Gastrocnemius medialis (tissue), 4 donors: ENCODE results near the gene RASAL2. TPM values are rescaled to one million over a fixed set of nuclear protein-coding genes. Genes with fewer than 3 reads are reported as not detected.
A peak's percentile ranks its signal among the peaks of the same experiment; 100 is the strongest.

Experiments used
- ATAC-seq, 2 donors: fragments of 150-250 bp; one replicate each; pipeline ENCODE4 v1.9.1; 2016
- DNase-seq, 2 donors: peaks; one replicate each; pipeline ENCODE4 v3.0.0-alpha.2; 2019
- H3K27ac ChIP-seq, 4 donors: fragments of 200-600 bp; sonication (generic); 1 replicate in 1 of 4; 2 replicates in 3 of 4; pipeline ENCODE4 v1.5.1; 2016 to 2018; ENCODE audit warnings: mild to moderate bottlenecking in 2 of 4, moderate library complexity in 1 of 4
- H3K27me3 ChIP-seq, 3 donors: fragments of 200-600 bp; sonication (generic) in 2 of 3; 1 replicate in 1 of 3; 2 replicates in 2 of 3; pipeline versions ENCODE4 v1.5.1 to v1.6.0; 2016 to 2019; ENCODE audit warnings: mild to moderate bottlenecking in 1 of 3, moderate library complexity in 1 of 3
- H3K36me3 ChIP-seq, 2 donors: fragments of 200-600 bp; sonication (generic) in 1 of 2; one replicate each; pipeline ENCODE4 v1.5.1; 2017 to 2018
- H3K4me1 ChIP-seq, 2 donors: fragments of 200-600 bp; sonication (generic) in 1 of 2; one replicate each; pipeline ENCODE4 v1.5.1; 2016 to 2017; ENCODE audit warnings: mild to moderate bottlenecking in 2 of 2
- H3K4me3 ChIP-seq, 4 donors: fragments of 200-600 bp; sonication (generic) in 3 of 4; 1 replicate in 1 of 4; 2 replicates in 3 of 4; pipeline ENCODE4 v1.5.1; 2016 to 2019; ENCODE audit warnings: mild to moderate bottlenecking in 2 of 4
- H3K9me3 ChIP-seq, 3 donors: fragments of 200-600 bp; sonication (generic) in 2 of 3; 1 replicate in 1 of 3; 2 replicates in 2 of 3; pipeline ENCODE4 v1.5.1; 2016 to 2019
- CTCF ChIP-seq, 5 experiments: fragments of 450-650 bp in 3 of 5; fragments of 200-600 bp in 2 of 5; sonication (generic) in 2 of 5; IDR thresholded peaks in 4 of 5; conservative IDR thresholded peaks in 1 of 5; 1 replicate in 4 of 5; 2 replicates in 1 of 5; pipeline ENCODE4 v1.5.1; 2016 to 2019; ENCODE audit warnings: antibody characterized with exemption in 5 of 5, mild to moderate bottlenecking in 3 of 5, moderate library complexity in 3 of 5
- POLR2A ChIP-seq, 2 donors: fragments of 450-650 bp; IDR thresholded peaks; one replicate each; pipeline ENCODE4 v1.6.1; 2017; ENCODE audit warnings: antibody characterized with exemption in 2 of 2, mild to moderate bottlenecking in 2 of 2, moderate library complexity in 2 of 2
- in situ Hi-C, 4 donors: fragments of 200-750 bp; cut with MboI; loops; one replicate each; pipeline versions ENCODE4 v1.15.0 to v1.8.0; 2017; ENCODE audit warnings: low sequenced_read_pairs in 4 of 4
- intact Hi-C: fragments of 100-400 bp; cut with DNase I; formaldehyde crosslinking; loops from one replicate; pipeline ENCODE4 v1.15.1; 2023; ENCODE audit warnings: low total_unique reads
- total RNA-seq, 4 donors: library from RNA; depleted of rRNA; stranded (reverse); fragments of >200 nt; gene quantifications; one replicate each; pipeline versions ENCODE4 v1.1.0 to v1.2.3, GENCODE V29; 2016

The RASAL2 gene
- total RNA-seq, 4 donors from 2014 or later, result 7.6 to 13.4 (median 8.8) TPM

GRCh38 chr1:178121883-178122282 lies 28.0 kb downstream of the RASAL2 start:
- in situ Hi-C loops (no loop called here), intact Hi-C loops (no loop called here)
- no peaks in the 10 kb centered on the region for H3K9me3 ChIP-seq
- ATAC-seq (no peak), DNase-seq (no peak)
- H3K27me3 ChIP-seq, result no peaks in the 10 kb centered on the region
- no peak for TF ChIP-seq POLR2A (IDR thresholded peaks at IDR 0.05)
- TF ChIP-seq CTCF (IDR thresholded peaks at IDR 0.05 in 4 of 5, conservative IDR thresholded peaks at IDR 0.05 in 1 of 5), result no peak
- no peaks in the 10 kb centered on the region for H3K4me1 ChIP-seq
- no peak overlapping the region for H3K4me3 ChIP-seq
- H3K27ac ChIP-seq, result no peak overlapping the region
- no peaks in the 10 kb centered on the region for H3K36me3 ChIP-seq

GRCh38 chr1:178122283-178122682 lies 28.4 kb downstream of the RASAL2 start:
- H3K27ac ChIP-seq, result no peak overlapping the region
- ATAC-seq (no peak), DNase-seq (no peak)
- intact Hi-C loops (no loop called here), in situ Hi-C loops (no loop called here)
- H3K9me3 ChIP-seq, result no peaks in the 10 kb centered on the region
- no peak for TF ChIP-seq CTCF (IDR thresholded peaks at IDR 0.05 in 4 of 5, conservative IDR thresholded peaks at IDR 0.05 in 1 of 5)
- no peak for TF ChIP-seq POLR2A (IDR thresholded peaks at IDR 0.05)
- H3K4me1 ChIP-seq, result no peaks in the 10 kb centered on the region
- no peaks in the 10 kb centered on the region for H3K27me3 ChIP-seq
- no peak overlapping the region for H3K4me3 ChIP-seq
- no peaks in the 10 kb centered on the region for H3K36me3 ChIP-seq

GRCh38 chr1:178124115-178124514 lies 30.2 kb downstream of the RASAL2 start:
- intact Hi-C loops, result no loop called here
- in situ Hi-C loops, result no loop called here

GRCh38 chr1:178126261-178126660 lies 32.4 kb downstream of the RASAL2 start:
- ATAC-seq, result no peak
- Histone ChIP-seq H3K36me3 (no peaks in the 10 kb centered on the region), H3K9me3 (no peaks in the 10 kb centered on the region), H3K27me3 (no peaks in the 10 kb centered on the region), H3K4me1 (no peaks in the 10 kb centered on the region), H3K4me3 (no peak overlapping the region), H3K27ac (no peak overlapping the region)
- TF ChIP-seq CTCF (IDR thresholded peaks at IDR 0.05 in 4 of 5, conservative IDR thresholded peaks at IDR 0.05 in 1 of 5) (no peak), POLR2A (IDR thresholded peaks at IDR 0.05) (no peak)
- intact Hi-C loops, result loop anchor here (5.0 kb wide), 1 partner anchor 564 kb away; no protein-coding TSS in a partner anchor
- DNase-seq, result no peak
- in situ Hi-C loops, result no loop called here

More at GRCh38 chr1:178124115-178124514, 30.2 kb downstream of the RASAL2 start:
- H3K4me1 ChIP-seq, result no peaks in the 10 kb centered on the region
- no peaks in the 10 kb centered on the region for H3K27me3 ChIP-seq
- ATAC-seq (no peak), DNase-seq (no peak)
- H3K4me3 ChIP-seq, result no peak overlapping the region
- H3K27ac ChIP-seq, result no peak overlapping the region
- no peaks in the 10 kb centered on the region for H3K36me3 ChIP-seq
- TF ChIP-seq CTCF (IDR thresholded peaks at IDR 0.05 in 4 of 5, conservative IDR thresholded peaks at IDR 0.05 in 1 of 5) (no peak), POLR2A (IDR thresholded peaks at IDR 0.05) (no peak)
- H3K9me3 ChIP-seq, result no peaks in the 10 kb centered on the region

- ATAC-seq, result no peak
- H3K27ac ChIP-seq, result peak overlapping the region in 1 of 4 donors; percentile 5
These were observed 32.9 kb downstream of the RASAL2 start for GRCh38 chr1:178126741-178127185.

More at GRCh38 chr1:178126741-178127185, 32.9 kb downstream of the RASAL2 start:
- no peaks in the 10 kb centered on the region for H3K36me3 ChIP-seq
- TF ChIP-seq POLR2A (IDR thresholded peaks at IDR 0.05) (peak in 1 of 2 donors; percentile 18), CTCF (IDR thresholded peaks at IDR 0.05 in 4 of 5, conservative IDR thresholded peaks at IDR 0.05 in 1 of 5) (no peak)
- H3K27me3 ChIP-seq, result no peaks in the 10 kb centered on the region
- in situ Hi-C loops (no loop called here), intact Hi-C loops (loop anchor here (5.0 kb wide), 1 partner anchor 564 kb away; no protein-coding TSS in a partner anchor)
- no peaks in the 10 kb centered on the region for H3K9me3 ChIP-seq
- H3K4me3 ChIP-seq, result no peak overlapping the region
- DNase-seq, result no peak
- H3K4me1 ChIP-seq, result no peaks in the 10 kb centered on the region
